Stomach (tissue), 4 donors: Measurements from ENCODE around the gene SH3PXD2A.

Experiments
- CTCF ChIP-seq, 7 experiments: fragments of 450-650 bp in 4 of 7; fragments of 200-600 bp in 3 of 7; sonication (generic) in 3 of 7; IDR thresholded peaks; one replicate each; pipeline ENCODE4 v1.5.1; 2016 to 2019; ENCODE audit warnings: antibody characterized with exemption in 7 of 7, control low read depth in 2 of 7, mild to moderate bottlenecking in 1 of 7
- EP300 ChIP-seq: sonication (generic); formaldehyde crosslinking; IDR thresholded peaks from one replicate; pipeline ENCODE4 v1.6.1; 2017; ENCODE audit warnings: antibody characterized with exemption
- POLR2A ChIP-seq, 4 donors: fragments of 450-650 bp; IDR thresholded peaks; one replicate each; pipeline ENCODE4 v1.6.1; 2016; ENCODE audit warnings: antibody characterized with exemption in 4 of 4, control low read depth in 2 of 4, mild to moderate bottlenecking in 1 of 4, moderate library complexity in 1 of 4

GRCh38 chr10:103600325-103600724 lies 255.1 kb downstream of the SH3PXD2A start:
- TF ChIP-seq POLR2A (IDR thresholded peaks at IDR 0.05) (no peak), CTCF (IDR thresholded peaks at IDR 0.05) (no peak), EP300 (no peak)
